DND-41 (cell line): ENCODE results near the gene HOXC4.

Experiments
- ATAC-seq: fragments of 200-7000 bp; cut with Tn5 transposase; 3 replicates; pipeline ENCODE4 v1.9.1; 2021; ENCODE audit warnings: low read depth; ENCODE audit not compliant: insufficient read depth
- DNase-seq: peaks from one replicate; pipeline ENCODE4 v3.0.0-alpha.2; 2020
- H2AFZ ChIP-seq: 2 replicates; pipeline ENCODE4 v1.6.0; 2012; ENCODE audit warnings: low read depth, low read length
- H3K27ac ChIP-seq: 2 replicates; pipeline ENCODE4 v1.5.1; 2012; ENCODE audit warnings: low read length, inconsistent platforms
- H3K27me3 ChIP-seq: fragments of 200-600 bp; sonication (generic); 2 replicates; pipeline ENCODE4 v1.6.0; 2012; ENCODE audit warnings: low read length, mild to moderate bottlenecking, inconsistent platforms; ENCODE audit not compliant: insufficient read depth, poor library complexity
- H3K36me3 ChIP-seq: 2 replicates; pipeline ENCODE4 v1.5.1; 2012; ENCODE audit warnings: low read length, inconsistent platforms; ENCODE audit not compliant: insufficient read depth
- H3K4me1 ChIP-seq: 2 replicates; pipeline ENCODE4 v1.5.1; 2012; ENCODE audit warnings: mild to moderate bottlenecking, low read length; ENCODE audit not compliant: insufficient read depth
- H3K4me2 ChIP-seq: 2 replicates; pipeline ENCODE4 v1.6.0; 2012; ENCODE audit warnings: mild to moderate bottlenecking, moderate library complexity, low read length, inconsistent platforms; ENCODE audit not compliant: insufficient read depth
- H3K4me3 ChIP-seq, 2 experiments: fragments of 200-600 bp in 1 of 2; shearing (Covaris generic) in 1 of 2; 2 replicates each; pipeline ENCODE4 v1.5.1; 2012 to 2016; ENCODE audit warnings: inconsistent platforms in 2 of 2, low read length in 2 of 2, mild to moderate bottlenecking in 2 of 2, low read depth in 1 of 2, moderate library complexity in 1 of 2
- H3K79me2 ChIP-seq: 2 replicates; pipeline ENCODE4 v1.6.0; 2012; ENCODE audit warnings: low read length, inconsistent platforms; ENCODE audit not compliant: insufficient read depth
- H3K9ac ChIP-seq: 2 replicates; pipeline ENCODE4 v1.6.0; 2012; ENCODE audit warnings: low read depth, mild to moderate bottlenecking, inconsistent platforms, low read length, moderate library complexity
- H3K9me3 ChIP-seq: 2 replicates; pipeline ENCODE4 v1.5.1; 2012; ENCODE audit warnings: low read length, moderate library complexity, mild to moderate bottlenecking, inconsistent platforms; ENCODE audit not compliant: insufficient read depth, severe bottlenecking
- H4K20me1 ChIP-seq: 2 replicates; pipeline ENCODE4 v1.6.0; 2012; ENCODE audit warnings: low read length; ENCODE audit not compliant: insufficient read depth
- EZH2 ChIP-seq: IDR thresholded peaks from 3 replicates; pipeline ENCODE4 v1.6.1; 2012; ENCODE audit warnings: borderline replicate concordance, low read depth, mild to moderate bottlenecking, moderate library complexity, low read length, inconsistent platforms; ENCODE audit not compliant: severe bottlenecking
- TF ChIP-seq, protein P1 (sequence below): IDR thresholded peaks from 2 replicates; pipeline ENCODE4 v1.5.1; 2012; ENCODE audit warnings: borderline replicate concordance, low read length, moderate library complexity, mild to moderate bottlenecking; ENCODE audit not compliant: poor library complexity, severe bottlenecking; ENCODE audit errors: extremely low read depth

Gene HOXC4

DNA sequence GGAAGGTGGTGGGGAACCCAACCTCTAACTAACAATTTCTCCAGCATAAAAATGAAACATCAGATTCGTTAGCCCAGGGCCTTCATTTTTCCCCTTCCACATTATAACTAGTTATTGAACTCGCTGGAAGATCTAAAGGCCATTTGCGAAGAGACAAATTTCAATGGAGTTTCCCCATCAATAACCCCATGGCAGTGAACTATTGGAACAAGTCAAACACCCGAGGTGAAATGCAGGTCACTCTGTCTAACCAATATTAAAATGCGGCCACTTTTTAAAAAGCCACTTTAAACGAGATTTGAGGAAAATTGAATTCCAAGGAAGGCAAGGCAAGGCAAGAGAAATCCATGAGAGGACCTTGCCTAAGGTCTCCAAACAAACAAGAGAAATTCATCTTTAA is 4.5 kb upstream of the HOXC4 start:
- H3K27ac ChIP-seq = no peak overlapping the region
- DNase-seq (no peak), ATAC-seq (no peak)
- no peaks in the 10 kb centered on the region for H4K20me1 ChIP-seq
- H3K4me1 ChIP-seq = peaks cover 10% of the 10 kb centered on the region
- no peaks in the 10 kb centered on the region for H3K9me3 ChIP-seq
- no peaks in the 10 kb centered on the region for H3K79me2 ChIP-seq
- no peak overlapping the region for H2AFZ ChIP-seq
- H3K27me3 ChIP-seq = peaks cover 48% of the 10 kb centered on the region
- TF ChIP-seq EZH2 = no peak
- TF ChIP-seq, protein P1, sequence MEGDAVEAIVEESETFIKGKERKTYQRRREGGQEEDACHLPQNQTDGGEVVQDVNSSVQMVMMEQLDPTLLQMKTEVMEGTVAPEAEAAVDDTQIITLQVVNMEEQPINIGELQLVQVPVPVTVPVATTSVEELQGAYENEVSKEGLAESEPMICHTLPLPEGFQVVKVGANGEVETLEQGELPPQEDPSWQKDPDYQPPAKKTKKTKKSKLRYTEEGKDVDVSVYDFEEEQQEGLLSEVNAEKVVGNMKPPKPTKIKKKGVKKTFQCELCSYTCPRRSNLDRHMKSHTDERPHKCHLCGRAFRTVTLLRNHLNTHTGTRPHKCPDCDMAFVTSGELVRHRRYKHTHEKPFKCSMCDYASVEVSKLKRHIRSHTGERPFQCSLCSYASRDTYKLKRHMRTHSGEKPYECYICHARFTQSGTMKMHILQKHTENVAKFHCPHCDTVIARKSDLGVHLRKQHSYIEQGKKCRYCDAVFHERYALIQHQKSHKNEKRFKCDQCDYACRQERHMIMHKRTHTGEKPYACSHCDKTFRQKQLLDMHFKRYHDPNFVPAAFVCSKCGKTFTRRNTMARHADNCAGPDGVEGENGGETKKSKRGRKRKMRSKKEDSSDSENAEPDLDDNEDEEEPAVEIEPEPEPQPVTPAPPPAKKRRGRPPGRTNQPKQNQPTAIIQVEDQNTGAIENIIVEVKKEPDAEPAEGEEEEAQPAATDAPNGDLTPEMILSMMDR = no peak
- H3K4me2 ChIP-seq = no peak overlapping the region
- no peak overlapping the region for H3K9ac ChIP-seq
- H3K4me3 ChIP-seq = no peak overlapping the region
- H3K36me3 ChIP-seq = no peaks in the 10 kb centered on the region

DNA sequence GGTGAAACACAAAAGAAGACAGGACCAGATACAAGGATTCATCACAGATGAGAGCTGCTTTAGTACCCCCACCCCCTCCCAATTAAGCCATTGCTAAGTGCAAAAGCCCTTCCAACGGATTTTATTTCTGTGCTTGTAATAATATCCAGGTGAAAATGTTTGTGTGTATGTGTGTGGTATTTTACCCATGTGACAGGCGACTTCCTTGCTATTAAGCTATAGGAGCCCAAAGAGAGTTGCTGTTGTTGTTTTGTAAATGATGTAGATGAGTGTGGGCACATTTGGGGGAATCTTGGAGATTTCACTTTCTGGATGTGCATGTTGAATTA is 3.2 kb upstream of the HOXC4 start:
- H3K27me3 ChIP-seq = peaks cover 45% of the 10 kb centered on the region

DNA sequence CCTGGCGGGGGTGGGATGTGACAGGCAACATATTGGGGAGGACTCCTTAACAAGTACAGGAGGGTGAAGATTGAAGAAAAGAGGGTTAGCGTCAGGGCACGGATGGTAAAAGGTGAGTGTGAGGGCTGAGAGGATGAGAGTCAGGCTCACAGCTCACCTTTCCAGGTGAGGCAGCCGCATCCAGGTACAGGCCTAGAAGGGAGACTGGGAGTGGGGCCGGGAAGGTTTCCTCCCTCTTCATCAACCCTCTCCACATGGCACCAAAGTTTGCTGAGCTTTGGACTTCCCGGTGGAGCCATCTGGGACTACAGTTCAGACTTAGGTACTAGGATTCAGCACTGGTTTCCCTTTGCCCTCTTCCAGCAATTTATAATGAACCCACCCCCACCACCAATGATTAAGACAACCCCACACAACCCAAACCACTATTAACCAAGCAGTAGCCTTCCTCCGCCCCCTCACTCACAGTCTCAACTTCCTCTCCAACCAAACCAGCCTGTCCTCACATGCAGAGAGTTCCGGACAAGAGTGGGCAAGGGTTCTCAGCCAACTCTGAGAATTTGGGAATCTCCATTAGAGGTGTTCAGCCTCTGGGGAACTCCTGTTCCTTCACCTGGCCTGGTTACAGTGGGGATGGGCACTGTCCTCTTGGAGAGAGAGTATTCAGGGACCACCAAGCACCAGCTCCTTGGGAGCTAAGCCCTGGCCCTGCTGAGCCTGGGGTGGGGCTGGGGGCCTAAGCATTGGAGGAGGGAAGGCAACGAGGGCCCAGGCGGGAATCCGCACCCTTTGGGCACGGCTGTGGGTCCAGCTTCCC is 2.4 kb upstream of the HOXC4 start:
- no peak overlapping the region for H3K9ac ChIP-seq
- H3K4me2 ChIP-seq = no peak overlapping the region
- no peak overlapping the region for H3K4me3 ChIP-seq
- DNase-seq (no peak), ATAC-seq (no peak)
- no peaks in the 10 kb centered on the region for H3K79me2 ChIP-seq
- H3K9me3 ChIP-seq = no peaks in the 10 kb centered on the region
- H2AFZ ChIP-seq = no peak overlapping the region
- TF ChIP-seq EZH2 = no peak
- TF ChIP-seq, protein P1 = no peak
- H3K4me1 ChIP-seq = 0 out of 2 replicates have a peak, but pooled peaks cover 6% of the 10 kb centered on the region
- no peaks in the 10 kb centered on the region for H3K36me3 ChIP-seq
- H3K27me3 ChIP-seq = peaks cover 45% of the 10 kb centered on the region
- no peak overlapping the region for H3K27ac ChIP-seq
- no peaks in the 10 kb centered on the region for H4K20me1 ChIP-seq

More for the DNA sequence above, 3.2 kb upstream of the HOXC4 start:
- Histone ChIP-seq H3K4me2 (no peak overlapping the region), H4K20me1 (no peaks in the 10 kb centered on the region), H3K79me2 (no peaks in the 10 kb centered on the region), H3K4me1 (0 out of 2 replicates have a peak, but pooled peaks cover 6% of the 10 kb centered on the region), H3K4me3 (no peak overlapping the region), H3K27ac (no peak overlapping the region), H3K36me3 (no peaks in the 10 kb centered on the region), H3K9me3 (no peaks in the 10 kb centered on the region), H3K9ac (no peak overlapping the region), H2AFZ (no peak overlapping the region)
- ATAC-seq (no peak), DNase-seq (no peak)
- no peak for TF ChIP-seq EZH2
- TF ChIP-seq, protein P1 = no peak
